ENCODE data around the gene AGTPBP1. TPM values are rescaled to one million over a fixed set of nuclear protein-coding genes. Genes with fewer than 3 reads are reported as not detected.

AGTPBP1 gene
- total RNA-seq, 4 donors from 2014 or later = 12.9 to 36.6 (median 29.1) TPM

- H3K4me3 ChIP-seq = no peak overlapping the region
- no peaks in the 10 kb centered on the region for H3K9me3 ChIP-seq
- H3K27me3 ChIP-seq = no peaks in the 10 kb centered on the region
- no peak for DNase-seq
- no peaks in the 10 kb centered on the region for H3K36me3 ChIP-seq
- no peaks in the 10 kb centered on the region for H3K4me1 ChIP-seq
- intact Hi-C loops (cut with DNase I; ENCODE audit: low total_unique reads) = no loop called here
- TF ChIP-seq CTCF (IDR thresholded peaks at IDR 0.05) (no peak), POLR2A (IDR thresholded peaks at IDR 0.05) (no peak)
- no peak overlapping the region for H3K27ac ChIP-seq
Measured at GRCh38 chr9:85516455-85516854, 225.3 kb downstream of the AGTPBP1 start.

- TF ChIP-seq POLR2A (IDR thresholded peaks at IDR 0.05) (no peak), CTCF (IDR thresholded peaks at IDR 0.05) (no peak)
- intact Hi-C loops (cut with DNase I; ENCODE audit: low total_unique reads) = no loop called here
- no peak for DNase-seq
Measured at GRCh38 chr9:85515021-85515420, 226.7 kb downstream of the AGTPBP1 start.

GRCh38 chr9:85514256-85514655 is 227.5 kb downstream of the AGTPBP1 start:
- intact Hi-C loops (cut with DNase I; ENCODE audit: low total_unique reads) = no loop called here
- H3K9me3 ChIP-seq = no peaks in the 10 kb centered on the region

More at GRCh38 chr9:85515021-85515420, 226.7 kb downstream of the AGTPBP1 start:
- no peak overlapping the region for H3K4me3 ChIP-seq
- no peaks in the 10 kb centered on the region for H3K36me3 ChIP-seq
- no peak overlapping the region for H3K27ac ChIP-seq
- H3K9me3 ChIP-seq = no peaks in the 10 kb centered on the region
- no peaks in the 10 kb centered on the region for H3K4me1 ChIP-seq
- no peaks in the 10 kb centered on the region for H3K27me3 ChIP-seq

GRCh38 chr9:85511746-85512145 is 230.0 kb downstream of the AGTPBP1 start:
- intact Hi-C loops (cut with DNase I; ENCODE audit: low total_unique reads) = no loop called here
- TF ChIP-seq CTCF (IDR thresholded peaks at IDR 0.05) = no peak
- no peak for TF ChIP-seq POLR2A (IDR thresholded peaks at IDR 0.05)
- no peaks in the 10 kb centered on the region for H3K36me3 ChIP-seq
- H3K4me3 ChIP-seq = no peak overlapping the region
- DNase-seq = no peak
- H3K27ac ChIP-seq = no peak overlapping the region
- no peaks in the 10 kb centered on the region for H3K4me1 ChIP-seq
- H3K27me3 ChIP-seq = no peaks in the 10 kb centered on the region
- no peaks in the 10 kb centered on the region for H3K9me3 ChIP-seq

More at GRCh38 chr9:85514256-85514655, 227.5 kb downstream of the AGTPBP1 start:
- TF ChIP-seq CTCF (IDR thresholded peaks at IDR 0.05) (no peak), POLR2A (IDR thresholded peaks at IDR 0.05) (no peak)
- no peak overlapping the region for H3K4me3 ChIP-seq
- no peaks in the 10 kb centered on the region for H3K4me1 ChIP-seq
- DNase-seq = no peak
- H3K27ac ChIP-seq = no peak overlapping the region
- no peaks in the 10 kb centered on the region for H3K27me3 ChIP-seq
- no peaks in the 10 kb centered on the region for H3K36me3 ChIP-seq

- no peaks in the 10 kb centered on the region for H3K36me3 ChIP-seq
- intact Hi-C loops (cut with DNase I; ENCODE audit: low total_unique reads) = no loop called here
- no peaks in the 10 kb centered on the region for H3K27me3 ChIP-seq
- no peaks in the 10 kb centered on the region for H3K4me1 ChIP-seq
- TF ChIP-seq POLR2A (IDR thresholded peaks at IDR 0.05) = no peak
- no peak for TF ChIP-seq CTCF (IDR thresholded peaks at IDR 0.05)
- no peak overlapping the region for H3K27ac ChIP-seq
- no peak for DNase-seq
- no peaks in the 10 kb centered on the region for H3K9me3 ChIP-seq
- H3K4me3 ChIP-seq = no peak overlapping the region
Measured at GRCh38 chr9:85510830-85511504, 230.8 kb downstream of the AGTPBP1 start.
